GM12892 (cell line): ENCODE results near the gene FRG2C.
"Not testable (repeated sequence)": the region's sequence is repeated elsewhere in the genome, so short reads cannot be mapped to it uniquely, and the experiment has no call there.

Experiments
- POLR2A ChIP-seq: IDR thresholded peaks from 2 replicates; pipeline ENCODE4 v1.6.1; 2011; ENCODE audit warnings: low read depth, low read length, control low read depth
- POLR2AphosphoS5 ChIP-seq: IDR thresholded peaks from 2 replicates; pipeline ENCODE4 v1.6.1; 2011; ENCODE audit warnings: low read depth, low read length, control low read depth
- TAF1 ChIP-seq: IDR thresholded peaks from 2 replicates; pipeline ENCODE4 v1.6.1; 2011; ENCODE audit warnings: low read depth, mild to moderate bottlenecking, control low read depth, low read length, borderline replicate concordance

DNA sequence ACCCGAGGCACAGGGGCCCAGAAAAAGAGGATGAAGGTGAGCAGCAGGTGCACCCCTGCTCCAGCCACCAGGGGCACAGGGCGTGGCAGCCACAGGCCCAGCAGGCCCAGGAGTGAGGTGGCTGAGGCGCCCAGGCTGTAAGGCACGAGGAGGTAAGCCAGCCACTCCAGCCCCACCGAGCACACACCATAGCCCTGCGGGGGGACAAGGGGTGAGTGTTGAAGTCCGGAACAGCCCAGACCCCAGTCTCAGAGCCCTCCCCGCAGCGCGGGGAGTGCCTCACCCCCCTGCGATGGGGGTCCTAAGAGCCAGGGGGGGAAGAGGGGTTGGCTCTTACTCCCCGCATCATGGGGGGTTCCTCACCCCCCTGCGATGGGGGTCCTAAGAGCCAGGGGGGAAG lies 40.5 kb upstream of the FRG2C start:
- TF ChIP-seq POLR2A, TAF1, POLR2AphosphoS5: not testable (repeated sequence)
